HUES6 (cell line): ENCODE measurements around the gene PRRT2.

Experiments used
- H3K27ac ChIP-seq: 2 replicates; pipeline ENCODE4 v1.7.0; 2013; ENCODE audit warnings: low read depth, mild to moderate bottlenecking, low read length, inconsistent platforms
- H3K27me3 ChIP-seq: 2 replicates; pipeline ENCODE4 v1.6.1; 2013; ENCODE audit warnings: low read length; ENCODE audit not compliant: control insufficient read depth, insufficient read depth
- H3K36me3 ChIP-seq: 2 replicates; pipeline ENCODE4 v1.6.1; 2013; ENCODE audit warnings: low read length; ENCODE audit not compliant: control insufficient read depth, insufficient read depth
- H3K4me1 ChIP-seq: 2 replicates; pipeline ENCODE4 v1.6.1; 2013; ENCODE audit warnings: low read length; ENCODE audit not compliant: control insufficient read depth, insufficient read depth
- H3K4me3 ChIP-seq: 2 replicates; pipeline ENCODE4 v1.5.1; 2013; ENCODE audit warnings: low read depth, low read length
- H3K9ac ChIP-seq: one replicate; pipeline ENCODE4 v1.6.1; 2013; ENCODE audit warnings: mild to moderate bottlenecking, low read length
- H3K9me3 ChIP-seq: 2 replicates; pipeline ENCODE4 v1.6.1; 2013; ENCODE audit warnings: low read depth, low read length; ENCODE audit not compliant: control insufficient read depth, insufficient read depth

The PRRT2 gene

DNA sequence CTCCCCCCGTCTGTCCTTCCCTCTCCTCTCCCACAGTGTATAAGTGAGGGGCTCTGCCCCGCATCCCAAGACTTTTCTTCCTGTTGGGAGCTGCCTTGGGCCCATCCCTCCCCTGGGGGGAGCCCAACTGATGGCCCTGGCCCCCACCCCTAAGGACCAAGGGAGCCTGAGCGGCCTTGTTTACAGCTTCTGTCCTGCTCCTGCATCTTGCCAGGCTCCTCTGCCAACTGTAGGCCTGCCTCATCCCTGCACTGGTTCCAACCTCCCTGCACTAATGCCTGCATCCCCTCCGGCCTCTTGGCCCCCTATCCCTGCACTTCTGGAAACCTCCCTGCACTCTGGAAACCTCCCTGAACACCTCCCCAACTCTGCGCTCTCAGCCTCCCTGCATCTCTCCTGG lies 2.6 kb downstream of the PRRT2 start:
- H3K36me3 ChIP-seq, result peaks cover 25% of the 10 kb centered on the region
- peak overlapping the region; percentile 92 for H3K4me3 ChIP-seq
- H3K4me1 ChIP-seq, result peaks cover 48% of the 10 kb centered on the region
- H3K9ac ChIP-seq, result no peak overlapping the region
- H3K9me3 ChIP-seq, result no peaks in the 10 kb centered on the region
- no peak overlapping the region for H3K27ac ChIP-seq
- H3K27me3 ChIP-seq, result no peaks in the 10 kb centered on the region

DNA sequence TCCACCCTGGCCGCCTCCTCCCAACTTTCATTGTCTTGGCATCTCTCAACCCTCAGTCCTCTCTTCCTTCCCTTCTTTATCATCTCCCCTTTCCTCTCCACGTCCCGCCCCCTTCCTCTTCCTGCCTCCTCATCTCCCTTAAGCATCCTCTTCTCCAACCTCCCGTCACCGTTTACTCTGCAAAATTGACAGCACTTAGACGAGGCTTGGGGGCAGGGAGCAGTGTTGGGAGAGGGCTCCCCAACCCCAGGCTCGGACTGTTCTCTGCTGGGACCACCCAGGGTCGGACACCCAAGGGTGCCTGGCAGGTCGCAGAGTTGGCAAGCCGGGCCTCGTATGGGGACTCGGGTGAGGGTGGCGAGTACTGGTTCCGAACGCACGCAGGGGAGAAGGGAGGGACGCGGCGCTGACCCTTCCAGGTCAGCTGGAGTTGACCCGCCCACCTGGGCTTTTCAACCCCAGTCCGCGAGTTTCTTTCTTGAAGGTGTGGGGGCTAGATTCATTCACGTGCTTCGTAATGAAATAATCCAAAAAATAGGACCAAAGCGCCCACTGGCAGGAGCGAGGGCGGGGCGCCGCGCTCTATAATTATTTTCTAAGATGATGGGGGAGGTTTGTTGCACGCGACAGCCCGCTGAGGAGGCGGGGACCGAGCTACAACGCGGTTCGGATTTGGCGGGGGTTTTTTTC lies 3.2 kb downstream of the PRRT2 start:
- Histone ChIP-seq H3K4me3 (peak overlapping the region; percentile 92), H3K36me3 (peaks cover 26% of the 10 kb centered on the region), H3K27ac (no peak overlapping the region), H3K27me3 (no peaks in the 10 kb centered on the region), H3K9me3 (no peaks in the 10 kb centered on the region), H3K4me1 (peaks cover 49% of the 10 kb centered on the region), H3K9ac (peak overlapping the region; percentile 53)

DNA sequence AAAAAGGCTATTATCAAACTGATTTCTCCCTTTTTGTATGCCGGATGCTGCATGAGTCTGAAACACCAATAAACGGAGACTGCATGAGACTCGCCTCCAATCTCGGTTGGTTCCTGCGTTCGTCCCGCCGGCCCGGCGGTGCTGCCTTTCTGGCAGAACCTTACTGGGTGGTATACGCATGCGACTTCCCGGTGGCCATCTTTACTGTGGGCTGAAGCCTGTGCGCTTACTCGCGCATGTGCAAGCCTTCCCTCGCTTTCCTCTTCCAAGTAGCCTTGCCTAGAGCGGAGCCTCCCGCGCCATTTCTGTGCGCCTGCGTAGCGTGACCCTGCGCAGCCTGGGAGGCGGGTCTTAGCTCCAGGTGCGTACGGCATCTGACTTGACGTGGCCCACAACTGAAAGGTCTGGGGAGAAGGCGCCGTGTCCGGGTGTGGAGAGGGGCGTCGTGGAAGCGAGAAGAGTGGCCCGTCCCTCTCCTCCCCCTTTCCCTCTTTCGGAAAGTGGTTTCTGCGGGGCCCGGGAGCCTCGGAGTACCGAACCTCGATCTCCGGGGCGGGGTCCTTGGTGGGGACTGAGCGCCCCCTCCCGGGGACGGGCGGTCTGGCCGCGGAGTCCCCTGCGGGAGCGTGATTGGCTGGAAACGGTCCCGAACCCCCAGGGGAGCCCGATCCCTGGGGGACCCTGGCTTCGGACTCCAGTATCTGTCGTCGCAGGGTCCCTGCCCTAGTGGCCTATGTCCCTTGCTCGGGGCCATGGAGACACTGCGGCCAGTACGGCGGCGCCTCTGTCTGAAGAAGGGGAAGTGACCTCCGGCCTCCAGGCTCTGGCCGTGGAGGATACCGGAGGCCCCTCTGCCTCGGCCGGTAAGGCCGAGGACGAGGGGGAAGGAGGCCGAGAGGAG lies 4.0 kb downstream of the PRRT2 start, which contains the start of gene PAGR1:
TSS of gene PAGR1 (plus strand) at position 360 of the 901 bp plus-strand sequence. CDS start at position 734, 374 bp downstream.
- Histone ChIP-seq H3K27me3 (no peaks in the 10 kb centered on the region), H3K9me3 (no peaks in the 10 kb centered on the region), H3K4me3 (peak within 1 kb of the TSS; percentile 92), H3K36me3 (peaks cover 31% of the 10 kb centered on the region), H3K4me1 (peaks cover 47% of the 10 kb centered on the region), H3K9ac (peak within 1 kb of the TSS; percentile 89), H3K27ac (peak within 1 kb of the TSS; percentile 74)

DNA sequence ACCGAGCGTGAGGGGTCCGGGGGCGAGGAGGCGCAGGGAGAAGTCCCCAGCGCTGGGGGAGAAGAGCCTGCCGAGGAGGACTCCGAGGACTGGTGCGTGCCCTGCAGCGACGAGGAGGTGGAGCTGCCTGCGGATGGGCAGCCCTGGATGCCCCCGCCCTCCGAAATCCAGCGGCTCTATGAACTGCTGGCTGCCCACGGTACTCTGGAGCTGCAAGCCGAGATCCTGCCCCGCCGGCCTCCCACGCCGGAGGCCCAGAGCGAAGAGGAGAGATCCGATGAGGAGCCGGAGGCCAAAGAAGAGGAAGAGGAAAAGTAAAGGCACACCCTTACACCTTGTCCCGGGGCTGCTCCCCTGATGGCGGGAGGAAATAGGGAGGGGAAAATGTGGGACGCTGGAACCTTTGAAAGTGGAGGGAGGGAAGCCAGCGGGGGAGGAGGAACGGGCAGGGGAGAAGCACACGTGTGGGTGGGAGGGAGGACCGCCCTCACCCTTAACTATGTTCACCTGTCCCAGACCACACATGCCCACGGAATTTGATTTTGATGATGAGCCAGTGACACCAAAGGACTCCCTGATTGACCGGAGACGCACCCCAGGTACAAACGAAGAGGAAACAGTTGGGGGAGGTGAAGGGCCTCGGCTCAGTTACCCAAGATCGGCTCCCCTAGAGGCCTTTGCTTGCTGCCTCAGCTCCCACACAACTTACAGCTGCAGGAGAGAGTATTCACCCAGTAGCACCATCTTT lies 4.9 kb downstream of the PRRT2 start:
- peak overlapping the region; percentile 92 for H3K4me3 ChIP-seq
- peak overlapping the region; percentile 74 for H3K27ac ChIP-seq
- H3K27me3 ChIP-seq, result no peaks in the 10 kb centered on the region
- no peaks in the 10 kb centered on the region for H3K9me3 ChIP-seq
- H3K9ac ChIP-seq, result peak overlapping the region; percentile 89
- H3K4me1 ChIP-seq, result peaks cover 53% of the 10 kb centered on the region
- peaks cover 31% of the 10 kb centered on the region for H3K36me3 ChIP-seq

DNA sequence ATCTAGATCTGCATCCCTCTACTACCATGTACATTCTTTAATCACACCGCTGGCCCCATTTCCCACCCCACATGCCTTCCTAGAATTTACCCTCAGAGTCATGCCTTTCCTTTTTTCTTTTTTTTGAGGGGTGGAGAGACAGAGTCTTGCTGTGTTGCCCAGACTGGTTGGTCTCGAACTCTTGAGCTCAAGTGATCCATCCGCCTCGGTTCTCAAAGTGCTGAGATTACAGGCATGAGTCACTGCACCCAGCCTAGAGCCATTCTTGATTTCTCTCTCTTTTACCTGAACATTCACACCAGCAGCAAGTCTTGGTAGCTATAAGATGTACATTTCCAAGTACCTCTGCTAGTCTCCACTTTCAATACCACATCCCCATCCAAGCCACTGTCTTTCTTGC lies 6.1 kb downstream of the PRRT2 start:
- no peak overlapping the region for H3K27ac ChIP-seq
- H3K9ac ChIP-seq, result no peak overlapping the region
- peaks cover 52% of the 10 kb centered on the region for H3K4me1 ChIP-seq
- no peak overlapping the region for H3K4me3 ChIP-seq
- H3K27me3 ChIP-seq, result no peaks in the 10 kb centered on the region
- peaks cover 31% of the 10 kb centered on the region for H3K36me3 ChIP-seq
- H3K9me3 ChIP-seq, result no peaks in the 10 kb centered on the region

DNA sequence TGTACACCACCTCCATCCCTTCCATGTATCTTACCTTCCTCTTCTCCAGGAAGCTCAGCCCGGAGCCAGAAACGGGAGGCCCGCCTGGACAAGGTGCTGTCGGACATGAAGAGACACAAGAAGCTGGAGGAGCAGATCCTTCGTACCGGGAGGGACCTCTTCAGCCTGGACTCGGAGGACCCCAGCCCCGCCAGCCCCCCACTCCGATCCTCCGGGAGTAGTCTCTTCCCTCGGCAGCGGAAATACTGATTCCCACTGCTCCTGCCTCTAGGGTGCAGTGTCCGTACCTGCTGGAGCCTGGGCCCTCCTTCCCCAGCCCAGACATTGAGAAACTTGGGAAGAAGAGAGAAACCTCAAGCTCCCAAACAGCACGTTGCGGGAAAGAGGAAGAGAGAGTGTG lies 7.5 kb downstream of the PRRT2 start:
- Histone ChIP-seq H3K9me3 (no peaks in the 10 kb centered on the region), H3K9ac (no peak overlapping the region), H3K27me3 (no peaks in the 10 kb centered on the region), H3K36me3 (peaks cover 31% of the 10 kb centered on the region), H3K4me3 (no peak overlapping the region), H3K4me1 (peaks cover 38% of the 10 kb centered on the region), H3K27ac (no peak overlapping the region)

DNA sequence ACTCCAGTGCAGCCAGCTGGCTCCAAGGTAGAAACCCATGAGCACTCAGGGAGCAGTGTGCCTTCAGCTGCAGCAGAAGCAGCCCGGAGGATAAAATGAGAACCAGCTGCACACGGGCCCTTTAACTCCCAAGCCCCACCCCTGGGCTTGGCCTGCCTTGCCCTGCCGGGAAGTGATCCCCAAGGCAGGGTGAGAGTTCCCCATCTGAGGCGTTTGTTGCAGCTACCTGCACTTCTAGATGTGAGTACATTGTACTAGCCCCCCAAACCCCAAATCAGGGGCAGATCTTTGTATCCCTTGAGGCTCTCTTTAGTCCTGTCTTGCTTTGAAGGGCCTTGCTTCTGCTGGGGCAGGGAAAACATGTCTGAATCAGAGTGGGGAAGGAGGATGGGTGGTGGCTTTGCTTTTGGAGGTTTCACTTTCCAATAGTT lies 8.3 kb downstream of the PRRT2 start, which contains the start of gene MVP:
TSS of gene MVP (plus strand) at position 192 of the 431 bp plus-strand sequence. CDS start 10,088 bp downstream, outside the sequence.
- Histone ChIP-seq H3K4me1 (peaks cover 35% of the 10 kb centered on the region), H3K4me3 (no peak within 1 kb of the TSS), H3K36me3 (peaks cover 31% of the 10 kb centered on the region), H3K9me3 (no peaks in the 10 kb centered on the region), H3K27ac (no peak within 1 kb of the TSS), H3K9ac (no peak within 1 kb of the TSS), H3K27me3 (no peaks in the 10 kb centered on the region)

DNA sequence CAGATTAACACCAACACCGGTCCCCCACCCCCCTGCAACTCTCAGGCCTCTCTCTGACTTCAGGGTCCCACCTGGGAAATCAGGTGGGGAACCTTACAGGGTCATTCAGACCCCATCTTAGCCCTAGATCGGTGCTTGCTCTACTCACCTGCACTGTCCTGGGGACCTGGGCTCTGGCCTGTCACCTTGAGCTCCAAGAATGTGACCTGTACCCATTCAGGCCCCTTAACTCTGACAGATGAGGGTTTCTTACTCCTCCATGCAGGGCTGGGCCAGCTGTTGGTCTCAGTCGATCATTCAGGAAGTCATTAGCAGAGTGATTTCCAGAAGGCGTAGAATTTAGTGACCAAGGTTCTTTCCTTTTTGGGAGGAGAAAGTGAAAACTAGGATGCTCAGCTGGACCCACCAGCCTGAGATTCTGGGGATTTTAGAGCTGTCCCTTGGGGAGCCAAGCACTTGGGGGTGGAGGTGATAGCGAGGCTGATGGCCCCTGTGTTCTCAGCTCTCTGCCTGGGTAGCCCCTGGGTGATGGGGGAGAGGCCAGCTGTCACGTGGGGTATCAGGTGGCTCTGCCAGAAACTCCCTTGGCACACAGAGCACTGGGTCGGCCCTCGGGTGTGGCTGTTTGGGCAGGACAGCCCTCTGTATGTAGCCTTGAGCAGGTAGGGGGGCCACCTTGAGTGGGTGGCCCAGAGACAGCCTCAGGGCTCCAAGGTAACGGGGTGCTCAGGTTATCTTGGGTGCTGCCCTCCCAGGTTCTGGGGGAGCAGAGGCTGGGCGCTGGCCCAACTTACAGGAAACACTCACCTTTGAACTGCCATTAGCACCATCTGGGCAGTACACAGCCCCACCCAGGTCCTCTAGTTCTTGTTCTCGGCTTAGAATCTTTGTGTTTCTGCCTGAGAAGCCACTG lies 9.0 kb downstream of the PRRT2 start:
- Histone ChIP-seq H3K4me1 (peaks cover 42% of the 10 kb centered on the region), H3K9ac (no peak overlapping the region), H3K36me3 (peaks cover 31% of the 10 kb centered on the region), H3K27ac (no peak overlapping the region), H3K4me3 (no peak overlapping the region), H3K27me3 (no peaks in the 10 kb centered on the region), H3K9me3 (no peaks in the 10 kb centered on the region)

DNA sequence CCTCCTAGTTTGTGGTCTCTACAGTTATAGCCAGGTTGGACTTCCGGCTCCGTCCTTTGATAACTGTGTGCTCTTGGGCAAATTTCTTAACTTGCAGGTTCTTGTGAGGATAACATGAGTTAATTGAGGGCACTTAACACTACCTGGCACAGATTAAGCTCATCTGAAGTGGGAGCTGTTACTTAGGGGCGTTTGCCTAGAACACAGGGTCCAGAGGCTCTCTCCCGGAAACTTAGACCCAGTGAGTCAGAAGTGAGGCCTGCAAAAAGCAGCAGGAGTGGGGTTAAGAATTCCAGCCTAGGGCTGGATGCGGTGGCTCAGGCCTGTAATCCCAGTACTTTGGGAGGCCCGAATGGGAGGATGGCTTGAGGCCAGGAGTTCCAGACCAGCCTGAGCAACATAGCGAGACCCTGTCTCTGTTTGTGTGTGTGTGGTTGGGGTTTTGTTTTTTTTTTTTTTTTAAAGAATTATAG lies 9.7 kb downstream of the PRRT2 start:
- H3K4me3 ChIP-seq, result no peak overlapping the region
- peaks cover 44% of the 10 kb centered on the region for H3K4me1 ChIP-seq
- no peak overlapping the region for H3K27ac ChIP-seq
- H3K36me3 ChIP-seq, result peaks cover 31% of the 10 kb centered on the region
- H3K9ac ChIP-seq, result no peak overlapping the region
- H3K27me3 ChIP-seq, result no peaks in the 10 kb centered on the region
- no peaks in the 10 kb centered on the region for H3K9me3 ChIP-seq
